NCI-H2196 treated with DMSO at 0.1 percent for 48 hours (cell line): Measurements from ENCODE around the gene KRTAP5-9.
"Not testable (repeated sequence)": the region's sequence is repeated elsewhere in the genome, so short reads cannot be mapped to it uniquely, and the experiment has no call there.

Source experiments
- DNase-seq: peaks from one replicate; lab custom pipeline; 2025; ENCODE audit not compliant: unreplicated experiment; lab: John Stamatoyannopoulos, UW

Gene KRTAP5-9

DNA sequence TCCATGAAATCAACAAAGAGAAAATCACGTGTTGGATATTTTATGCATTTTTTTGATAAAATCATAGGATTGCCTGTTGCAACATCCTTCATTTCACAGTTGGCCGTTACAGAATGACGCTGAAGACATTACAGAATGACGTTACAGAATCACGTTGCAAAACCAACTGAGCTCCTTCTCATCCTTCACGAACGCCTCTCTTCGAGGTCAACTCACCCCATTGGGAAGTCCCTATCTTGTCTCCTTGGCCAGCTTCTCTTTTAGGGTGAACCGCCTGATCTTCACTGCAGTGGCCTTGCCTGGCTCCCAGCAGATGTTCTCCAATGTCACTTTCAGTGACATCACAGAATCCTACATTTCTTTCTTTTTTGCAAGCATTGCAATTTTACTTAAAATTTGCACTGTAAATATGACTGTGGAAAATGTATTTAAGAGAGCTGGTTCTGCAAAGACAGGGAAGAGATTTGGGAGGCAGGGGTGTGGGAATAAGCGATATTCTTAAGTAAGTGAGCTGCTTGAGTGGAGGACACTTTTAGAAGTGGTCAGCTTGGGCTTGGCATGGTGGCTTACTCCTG is 16.1 kb upstream of the KRTAP5-9 start:
- DNase-seq = no peak

DNA sequence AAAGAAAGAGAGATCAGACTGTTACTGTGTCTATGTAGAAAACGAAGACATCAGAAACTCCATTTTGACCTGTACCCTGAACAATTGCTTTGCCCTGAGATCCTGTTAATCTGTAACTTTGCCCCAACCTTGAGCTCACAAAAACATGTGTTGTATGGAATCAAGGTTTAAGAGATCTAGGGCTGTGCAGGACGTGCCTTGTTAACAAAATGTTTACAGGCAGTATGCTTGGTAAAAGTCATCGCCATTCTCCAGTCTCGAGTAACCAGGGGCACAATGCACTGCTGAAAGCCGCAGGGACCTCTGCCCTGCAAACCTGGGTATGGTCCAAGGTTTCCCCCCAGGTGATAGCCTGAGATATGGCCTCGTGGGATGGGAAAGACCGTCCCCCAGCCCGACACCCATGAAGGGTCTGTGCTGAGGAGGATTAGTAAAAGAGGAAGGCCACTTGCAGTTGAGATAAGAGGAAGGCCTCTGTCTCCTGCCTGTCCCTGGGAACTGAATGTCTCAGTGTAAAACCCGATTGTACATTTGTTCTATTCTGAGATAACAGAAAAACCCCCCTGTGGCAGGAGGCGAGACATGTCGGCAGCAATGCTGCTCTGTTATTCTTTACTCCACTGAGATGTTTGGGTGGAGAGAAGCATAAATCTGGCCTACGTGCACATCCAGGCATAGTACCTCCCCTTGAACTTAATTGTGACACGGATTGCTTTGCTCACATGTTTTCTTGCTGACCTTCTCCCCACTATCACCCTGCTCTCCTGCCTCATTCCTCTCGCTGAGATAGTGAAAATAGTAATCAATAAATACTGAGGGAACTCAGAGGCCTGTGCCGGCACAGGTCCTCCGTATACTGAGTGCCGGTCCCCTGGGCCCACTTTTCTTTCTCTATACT is 13.3 kb upstream of the KRTAP5-9 start:
- not testable (repeated sequence) for DNase-seq

DNA sequence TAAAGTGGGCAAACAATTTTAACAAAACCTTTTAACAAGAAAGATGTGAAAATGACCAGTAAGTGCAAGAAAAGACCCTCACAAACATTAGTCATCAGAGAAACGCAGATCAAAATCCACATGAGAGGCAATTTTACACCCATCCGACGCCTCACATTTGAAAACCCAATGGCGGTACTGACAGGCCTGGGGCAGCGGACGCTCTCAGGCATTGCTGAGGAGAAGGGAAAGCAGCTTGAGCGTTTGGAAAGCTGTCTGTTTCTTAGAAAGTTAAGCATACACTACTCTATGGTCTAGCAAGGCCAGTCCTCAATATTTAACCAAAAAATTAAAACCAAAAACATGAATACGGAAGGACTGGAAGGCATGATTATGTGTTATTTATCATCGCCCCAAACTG is 12.4 kb upstream of the KRTAP5-9 start:
- no peak for DNase-seq

DNA sequence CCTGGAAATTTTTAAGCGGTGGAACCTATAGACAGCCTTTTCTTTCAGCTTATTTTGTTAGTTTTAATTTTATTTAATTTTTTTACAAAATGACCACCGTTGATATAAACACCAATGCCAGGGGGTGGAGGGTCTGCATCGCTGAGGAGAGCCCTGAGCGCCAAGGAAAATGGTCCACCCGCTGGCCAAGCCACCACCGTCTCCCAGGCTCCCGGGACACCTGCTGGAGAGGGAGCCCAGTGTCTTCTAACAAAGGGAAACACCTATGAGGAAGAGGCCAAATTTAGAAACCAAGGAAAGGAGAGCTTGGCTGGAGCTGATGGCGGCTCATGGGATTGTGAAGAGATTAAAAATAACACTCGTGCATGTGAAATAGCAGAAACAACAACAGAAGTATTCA is 10.7 kb upstream of the KRTAP5-9 start:
- no peak for DNase-seq

DNA sequence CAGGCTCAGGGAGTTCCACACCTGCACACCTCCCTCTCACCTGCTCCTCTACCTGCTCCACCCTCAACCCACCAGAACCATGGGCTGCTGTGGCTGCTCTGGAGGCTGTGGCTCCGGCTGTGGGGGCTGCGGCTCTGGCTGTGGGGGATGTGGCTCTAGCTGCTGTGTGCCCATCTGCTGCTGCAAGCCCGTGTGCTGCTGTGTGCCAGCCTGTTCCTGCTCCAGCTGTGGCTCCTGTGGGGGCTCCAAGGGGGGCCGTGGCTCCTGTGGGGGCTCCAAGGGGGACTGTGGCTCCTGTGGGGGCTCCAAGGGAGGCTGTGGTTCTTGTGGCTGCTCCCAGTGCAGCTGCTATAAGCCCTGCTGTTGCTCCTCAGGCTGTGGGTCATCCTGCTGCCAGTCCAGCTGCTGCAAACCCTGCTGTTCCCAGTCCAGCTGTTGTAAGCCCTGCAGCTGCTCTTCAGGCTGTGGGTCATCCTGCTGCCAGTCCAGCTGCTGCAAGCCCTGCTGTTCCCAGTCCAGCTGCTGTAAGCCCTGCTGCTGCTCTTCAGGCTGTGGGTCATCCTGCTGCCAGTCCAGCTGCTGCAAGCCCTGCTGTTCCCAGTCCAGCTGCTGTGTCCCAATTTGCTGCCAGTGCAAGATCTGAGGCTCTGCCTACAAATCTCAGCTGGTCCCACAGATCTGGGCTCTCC is 10.1 kb upstream of the KRTAP5-9 start, which contains the start of gene KRTAP5-8:
Gene KRTAP5-8, plus strand, starts transcription at position 49 of the 689 bp plus-strand sequence. Its CDS starts 31 bp downstream, at position 80.
- DNase-seq = not testable (repeated sequence)

DNA sequence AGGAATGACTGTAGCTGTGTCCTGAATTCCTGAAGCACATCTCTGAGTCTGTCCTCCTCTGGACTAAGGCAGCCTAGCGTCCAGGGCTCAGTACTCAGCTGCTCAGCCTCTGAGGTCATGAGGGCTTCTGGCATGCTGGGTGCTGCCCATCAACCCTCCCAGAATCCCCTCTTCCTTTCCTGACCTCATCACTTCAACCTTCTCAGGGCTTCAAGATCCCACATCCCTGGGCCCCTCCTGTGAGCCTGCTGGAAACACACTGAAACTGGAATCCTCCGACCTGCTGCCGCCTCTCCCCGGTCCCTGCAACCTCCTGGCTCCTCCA is 9.6 kb upstream of the KRTAP5-9 start:
- no peak for DNase-seq

DNA sequence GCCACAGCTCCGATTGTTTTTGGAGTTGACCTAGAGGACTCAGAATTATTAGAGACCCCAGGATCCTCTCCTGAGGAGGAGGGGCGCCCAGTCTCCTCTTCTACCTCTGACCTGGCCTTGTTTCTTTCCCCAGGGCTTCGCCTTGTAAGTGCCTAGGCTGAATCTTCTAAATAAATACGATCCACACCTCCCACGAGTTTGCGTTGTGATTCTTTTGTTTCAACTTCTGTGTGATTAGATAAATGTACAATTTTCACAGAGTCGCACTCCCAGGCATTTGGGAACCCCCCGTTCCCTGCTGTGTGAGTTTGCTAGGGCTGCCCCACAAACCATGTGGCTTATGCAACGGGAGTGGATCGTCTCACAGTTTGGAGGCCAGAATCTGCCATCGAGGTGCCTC is 9.2 kb upstream of the KRTAP5-9 start:
- no peak for DNase-seq

DNA sequence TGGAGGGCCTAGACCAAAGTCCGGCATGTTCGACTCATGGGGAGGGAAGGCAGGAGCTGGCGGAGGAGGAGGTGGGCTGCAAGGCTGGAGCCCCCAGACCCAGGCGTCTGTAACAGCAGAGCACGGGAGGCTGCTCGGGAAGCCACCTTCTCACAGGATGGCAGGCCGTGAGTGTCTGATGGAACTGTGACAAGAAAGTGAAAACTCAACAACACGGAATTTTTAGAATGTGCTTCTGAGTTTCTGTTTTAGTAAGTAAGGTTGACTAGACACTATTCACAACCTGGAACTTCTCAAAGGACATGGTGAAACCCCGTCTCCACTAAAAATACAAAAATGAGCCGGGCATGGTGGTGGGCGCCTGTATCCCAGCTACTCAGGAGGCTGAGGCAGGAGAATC is 8.2 kb upstream of the KRTAP5-9 start:
- DNase-seq = not testable (repeated sequence)

DNA sequence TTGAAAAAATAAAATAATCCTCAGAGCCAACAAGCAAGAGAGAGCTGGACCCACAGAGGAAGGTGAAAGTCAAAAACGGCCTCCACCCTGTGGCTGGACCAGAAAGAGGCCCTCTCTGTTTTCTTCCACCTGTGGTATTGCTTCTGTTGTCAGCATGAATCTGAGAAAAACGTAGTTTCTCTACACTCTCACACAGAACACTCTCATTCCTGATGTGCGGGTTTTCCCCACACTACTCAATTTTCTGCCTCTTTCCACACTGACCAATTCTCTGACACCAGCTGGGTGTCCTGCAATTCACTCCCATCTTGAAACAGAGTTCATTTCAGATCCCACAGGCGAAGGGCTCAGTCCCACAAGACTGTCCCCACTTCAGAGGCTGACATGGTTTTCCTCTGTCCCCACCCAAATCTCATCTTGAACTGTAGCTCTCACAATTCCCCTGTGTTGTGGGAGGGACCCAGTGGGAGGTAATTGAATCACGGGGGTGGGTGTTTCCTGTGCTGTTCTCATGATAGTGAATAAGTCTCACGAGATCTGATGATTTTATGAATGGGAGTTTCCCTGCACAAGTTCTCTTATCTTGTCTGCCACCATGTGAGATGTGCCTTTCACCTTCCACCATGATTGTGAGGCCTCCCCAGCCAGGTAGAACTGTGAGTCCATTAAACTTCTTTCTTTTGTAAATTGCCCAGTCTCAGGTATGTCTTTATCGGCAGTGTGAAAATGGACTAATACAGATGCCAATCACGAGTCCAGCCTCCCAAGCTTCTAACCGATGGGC is 7.5 kb upstream of the KRTAP5-9 start:
- DNase-seq = not testable (repeated sequence)

DNA sequence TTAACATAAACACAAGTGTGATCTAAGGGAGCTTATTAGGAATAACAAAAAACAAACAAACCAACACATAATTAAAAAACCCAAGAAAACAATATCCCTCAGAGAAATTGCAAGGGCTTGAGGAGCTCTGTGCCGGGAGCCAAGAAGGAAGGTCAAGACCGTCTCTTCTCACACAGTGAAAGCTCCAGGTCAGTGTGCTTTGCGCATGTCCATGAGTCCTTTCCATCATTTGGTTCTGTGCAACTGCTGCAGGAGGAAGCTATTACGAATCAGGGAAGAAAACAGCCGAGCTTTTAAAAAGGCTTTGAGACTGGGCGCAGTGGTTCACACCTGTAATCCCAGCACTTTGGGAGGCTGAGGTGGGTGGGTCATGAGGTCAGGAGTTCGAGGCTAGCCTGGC is 5.8 kb upstream of the KRTAP5-9 start:
- no peak for DNase-seq

DNA sequence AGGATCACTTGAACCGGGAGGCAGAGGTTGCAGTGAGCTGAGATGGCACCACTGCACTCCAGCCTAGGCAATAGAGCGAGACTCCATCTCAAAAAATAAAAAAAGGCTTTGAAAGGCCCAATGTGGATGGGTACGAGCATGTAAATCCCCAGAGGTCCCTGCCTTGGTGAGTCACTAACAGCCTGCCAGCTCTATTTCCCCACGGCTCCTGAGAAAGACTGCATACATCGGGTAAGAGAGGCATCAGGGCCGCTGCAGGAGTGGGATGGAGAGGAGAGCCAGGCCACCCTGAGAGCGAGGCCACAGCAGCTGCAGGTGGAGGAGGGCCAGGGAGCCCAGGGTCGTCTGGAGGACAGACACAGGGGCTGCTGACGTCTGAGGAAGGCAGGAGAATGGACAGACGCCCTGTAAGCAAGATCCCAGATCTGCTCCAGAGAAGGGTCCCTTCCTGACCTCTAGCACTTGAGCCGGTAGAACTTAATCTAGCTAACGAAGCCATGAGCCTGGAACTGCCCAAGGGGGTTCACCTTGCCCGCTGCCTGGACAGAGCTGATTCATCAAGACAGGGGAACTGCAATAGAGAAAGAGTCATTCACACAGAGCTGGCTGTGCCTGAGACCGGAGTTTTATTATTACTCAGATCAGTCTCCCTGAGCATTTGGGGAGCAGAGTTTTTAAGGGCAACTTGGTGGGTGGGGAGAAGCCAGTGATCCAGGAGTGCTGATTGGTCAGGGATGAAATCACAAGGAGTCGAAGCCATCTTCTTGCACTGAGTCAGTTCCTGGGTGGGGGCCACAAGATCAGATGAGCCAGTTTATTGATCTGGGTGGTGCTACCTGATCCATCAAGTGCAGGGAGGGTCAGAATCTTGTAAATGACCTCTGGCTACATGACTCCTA is 5.1 kb upstream of the KRTAP5-9 start:
- no peak for DNase-seq

DNA sequence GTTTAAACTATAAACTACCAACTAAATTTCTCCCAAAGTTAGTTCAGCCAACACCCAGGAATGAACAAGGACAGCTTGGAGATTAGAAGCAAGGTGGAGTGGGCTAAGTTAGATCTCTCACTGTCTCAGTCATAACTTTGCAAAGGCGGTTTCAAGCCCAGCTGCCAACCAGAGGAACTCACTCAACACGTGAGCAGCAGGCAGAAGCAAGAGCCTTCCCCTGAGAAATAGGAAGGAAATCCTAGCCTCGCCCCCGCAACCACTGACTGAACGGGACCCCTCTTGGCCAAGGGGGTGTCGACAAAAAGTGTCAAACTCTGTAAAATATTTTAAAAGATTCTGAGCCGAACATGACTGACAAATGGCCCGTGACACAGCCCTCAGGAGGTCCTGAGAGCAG is 4.4 kb upstream of the KRTAP5-9 start:
- no peak for DNase-seq

DNA sequence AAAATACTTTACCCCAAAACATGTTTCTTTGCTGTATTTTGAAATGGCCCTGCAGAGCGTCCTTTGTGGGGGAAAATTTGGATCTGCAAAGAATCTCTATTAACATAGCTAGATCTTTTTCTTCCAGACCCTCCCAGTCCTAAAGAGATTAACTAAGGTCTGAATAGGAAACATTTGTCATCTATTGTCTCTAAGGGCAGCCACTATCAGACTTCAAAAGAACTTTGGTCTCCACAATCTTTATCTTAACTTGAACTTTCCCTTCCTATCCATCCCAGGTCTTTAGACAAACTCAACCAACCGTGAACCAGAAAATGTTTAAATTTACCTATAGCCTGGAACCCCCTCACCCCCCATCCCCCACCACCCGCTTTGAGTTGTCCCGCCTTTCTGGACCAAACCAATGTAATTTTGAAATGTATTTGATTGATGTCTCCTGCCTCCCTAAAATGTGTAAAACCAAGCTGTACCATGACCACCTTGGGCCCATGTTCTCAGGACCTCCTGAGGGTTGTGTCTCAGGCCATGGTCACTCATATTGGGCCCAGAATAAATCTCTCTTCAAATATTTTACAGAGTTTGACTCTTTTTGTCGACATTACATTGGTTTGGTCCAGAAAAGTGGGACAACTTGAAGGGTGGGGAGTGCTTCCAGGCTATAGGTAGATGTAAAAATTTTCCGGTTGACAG is 3.5 kb upstream of the KRTAP5-9 start:
- no peak for DNase-seq

DNA sequence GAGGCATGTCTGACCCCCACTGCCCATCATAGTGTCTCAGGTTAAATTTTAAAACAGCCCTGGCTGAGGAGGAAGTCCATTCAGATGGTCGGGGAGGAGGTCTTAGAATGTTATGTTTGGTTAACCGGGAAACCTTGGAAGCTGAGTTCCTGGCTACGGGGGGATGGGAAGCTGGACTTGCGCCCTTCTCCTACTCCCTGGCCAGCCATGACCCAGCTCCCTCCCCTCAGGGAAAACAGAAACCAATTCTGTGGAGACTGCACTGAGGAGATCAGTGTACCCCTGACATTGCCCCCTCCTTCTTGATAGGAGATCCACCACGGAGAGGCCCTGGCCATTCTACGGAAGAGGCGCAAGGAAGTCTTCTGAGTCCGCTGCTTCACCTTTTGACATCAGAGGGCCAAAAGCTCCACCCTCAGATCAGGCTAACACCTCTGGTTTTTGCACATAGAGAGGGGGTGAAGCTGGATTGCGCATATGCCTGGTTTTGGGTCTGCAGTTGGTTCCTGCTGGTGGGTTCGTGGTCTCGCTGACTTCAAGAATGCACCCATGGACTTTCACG is 2.7 kb upstream of the KRTAP5-9 start:
- no peak for DNase-seq

DNA sequence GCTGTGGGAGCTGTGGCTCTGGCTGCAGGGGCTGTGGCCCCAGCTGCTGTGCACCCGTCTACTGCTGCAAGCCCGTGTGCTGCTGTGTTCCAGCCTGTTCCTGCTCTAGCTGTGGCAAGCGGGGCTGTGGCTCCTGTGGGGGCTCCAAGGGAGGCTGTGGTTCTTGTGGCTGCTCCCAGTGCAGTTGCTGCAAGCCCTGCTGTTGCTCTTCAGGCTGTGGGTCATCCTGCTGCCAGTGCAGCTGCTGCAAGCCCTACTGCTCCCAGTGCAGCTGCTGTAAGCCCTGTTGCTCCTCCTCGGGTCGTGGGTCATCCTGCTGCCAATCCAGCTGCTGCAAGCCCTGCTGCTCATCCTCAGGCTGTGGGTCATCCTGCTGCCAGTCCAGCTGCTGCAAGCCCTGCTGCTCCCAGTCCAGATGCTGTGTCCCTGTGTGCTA is 514 bp downstream of the KRTAP5-9 start:
- DNase-seq = no peak

DNA sequence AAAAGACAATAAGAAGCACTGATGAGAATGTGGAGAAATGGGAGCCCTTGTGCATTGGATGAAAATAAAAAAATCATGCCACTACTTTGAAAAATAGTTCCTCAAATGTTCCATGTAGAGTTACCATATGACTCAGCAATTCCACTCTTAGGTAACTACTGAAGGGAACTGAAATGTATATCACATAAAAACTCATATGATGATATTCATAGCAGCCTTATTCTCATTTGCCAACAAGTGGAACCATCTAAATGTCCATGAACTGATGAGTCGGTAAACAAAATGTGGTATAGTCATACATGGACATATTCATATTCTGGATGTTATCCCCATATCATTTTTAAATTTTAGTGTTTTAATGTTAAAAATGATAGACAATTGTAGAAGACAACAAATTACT is 3.5 kb downstream of the KRTAP5-9 start:
- no peak for DNase-seq

DNA sequence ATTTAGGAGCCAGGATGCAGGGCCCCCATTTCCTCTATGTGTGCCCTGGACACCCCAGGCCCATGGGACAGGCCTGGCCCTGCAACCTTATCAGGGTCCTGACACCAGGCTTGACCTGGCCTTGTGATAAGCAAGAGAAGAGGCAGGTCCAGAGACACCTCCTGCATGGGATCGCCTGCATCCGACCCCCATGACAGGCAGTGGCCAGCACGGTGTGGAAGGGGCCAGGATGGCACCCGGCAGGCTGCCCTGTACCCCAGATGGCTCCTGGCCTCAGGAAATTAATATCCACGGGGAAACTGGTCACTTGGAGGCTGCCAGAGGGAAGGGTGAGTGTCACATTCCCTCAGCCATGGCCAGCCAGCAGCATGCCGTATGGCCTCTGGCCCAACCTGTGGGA is 6.8 kb downstream of the KRTAP5-9 start:
- DNase-seq = no peak

DNA sequence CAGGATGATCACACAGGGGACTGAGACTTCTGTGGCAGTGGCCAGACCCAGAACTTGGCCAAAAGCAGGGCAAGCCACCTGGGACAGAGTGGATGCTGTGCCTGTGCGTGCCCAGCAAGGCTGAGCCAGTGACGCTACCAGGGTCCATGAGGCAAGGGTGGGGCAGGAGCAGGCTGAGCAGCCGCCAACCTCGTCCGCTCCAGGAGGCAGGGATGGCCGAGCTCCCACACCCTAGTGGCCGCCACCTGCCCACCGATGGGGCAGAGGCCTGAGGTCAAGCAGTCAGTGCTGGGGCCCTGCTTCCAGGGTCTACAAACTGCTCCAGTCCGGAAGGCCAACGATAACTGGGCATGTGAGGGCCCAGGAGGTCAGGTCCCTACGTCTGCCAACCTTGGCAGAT is 7.3 kb downstream of the KRTAP5-9 start:
- DNase-seq = no peak

DNA sequence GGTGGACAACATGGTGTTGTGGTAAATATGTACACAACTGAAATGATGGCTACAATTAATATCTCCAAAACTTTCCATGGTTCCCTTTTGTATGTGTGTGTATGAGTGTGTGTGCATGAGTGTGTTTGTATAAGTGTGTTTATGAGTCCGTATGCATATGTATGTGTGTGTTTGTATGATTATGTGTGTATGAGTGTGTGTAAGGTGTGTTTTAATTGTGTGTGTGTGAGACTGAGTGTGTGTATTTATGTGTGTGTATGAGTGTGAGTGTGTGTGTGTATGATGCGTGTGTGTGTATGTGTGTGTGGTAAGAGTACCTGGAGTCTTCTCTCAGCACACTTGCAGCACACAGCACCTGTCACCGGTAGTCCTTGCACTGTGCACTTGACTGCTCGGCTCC is 7.8 kb downstream of the KRTAP5-9 start:
- DNase-seq = no peak
